ENCODE data around the gene VPS54.
"Not testable (repeated sequence)": the region's sequence is repeated elsewhere in the genome, so short reads cannot be mapped to it uniquely, and the experiment has no call there.

Gene VPS54

DNA sequence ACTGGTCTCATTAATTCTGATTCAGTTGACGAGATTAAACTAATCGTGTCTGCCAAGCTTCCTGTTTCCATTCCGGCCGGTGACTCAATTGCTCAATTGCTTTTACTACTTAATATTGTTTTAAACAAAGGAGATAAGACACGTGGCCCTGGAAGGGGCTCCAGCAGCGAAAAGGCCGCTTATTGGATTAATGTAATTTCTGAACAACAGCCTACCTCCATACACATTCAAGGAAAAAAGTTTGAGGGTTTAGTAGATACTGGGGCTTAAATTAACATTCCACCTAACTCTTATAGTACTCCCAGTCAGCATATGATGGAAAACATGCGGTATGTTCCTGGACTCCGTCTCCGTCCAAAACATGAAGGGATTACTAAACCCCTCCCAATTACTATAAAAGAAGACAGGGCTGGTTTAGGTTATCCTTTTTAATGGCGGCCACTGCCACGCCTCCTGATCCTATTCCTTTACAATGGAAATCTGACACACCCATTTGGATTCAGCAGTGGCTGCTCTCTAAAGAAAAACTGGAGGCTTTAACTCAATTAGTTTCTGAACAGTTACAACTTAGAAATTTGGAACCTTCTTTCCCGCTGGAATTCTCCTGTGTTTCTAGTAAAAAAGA lies 27.1 kb downstream of the VPS54 start:
- DNase-seq: no peak

- not testable (repeated sequence) for DNase-seq
These were observed 27.8 kb downstream of the VPS54 start for GRCh38 chr2:63991173-63991999.

DNA sequence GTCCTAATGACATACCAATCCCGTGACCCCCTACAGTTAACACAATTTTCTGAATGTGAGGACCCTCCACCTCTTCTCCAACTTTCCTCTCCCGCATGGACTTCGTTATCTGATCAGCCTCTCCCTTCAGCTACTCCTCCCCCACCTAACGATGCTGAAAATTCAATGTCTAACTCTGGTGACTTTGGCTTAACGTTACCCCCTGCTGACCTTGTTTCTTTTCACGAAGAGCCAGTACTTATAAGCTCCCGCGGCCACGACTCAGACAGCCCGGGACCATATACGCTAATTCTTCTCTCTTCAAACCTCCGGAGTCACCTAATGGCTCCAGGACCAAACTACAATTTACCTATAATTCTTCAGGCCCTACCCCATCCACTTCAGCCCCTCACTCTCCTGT lies 29.2 kb downstream of the VPS54 start:
- no peak for DNase-seq

- DNase-seq: not testable (repeated sequence)
These were observed 30.3 kb downstream of the VPS54 start for GRCh38 chr2:63988842-63989436.

DNA sequence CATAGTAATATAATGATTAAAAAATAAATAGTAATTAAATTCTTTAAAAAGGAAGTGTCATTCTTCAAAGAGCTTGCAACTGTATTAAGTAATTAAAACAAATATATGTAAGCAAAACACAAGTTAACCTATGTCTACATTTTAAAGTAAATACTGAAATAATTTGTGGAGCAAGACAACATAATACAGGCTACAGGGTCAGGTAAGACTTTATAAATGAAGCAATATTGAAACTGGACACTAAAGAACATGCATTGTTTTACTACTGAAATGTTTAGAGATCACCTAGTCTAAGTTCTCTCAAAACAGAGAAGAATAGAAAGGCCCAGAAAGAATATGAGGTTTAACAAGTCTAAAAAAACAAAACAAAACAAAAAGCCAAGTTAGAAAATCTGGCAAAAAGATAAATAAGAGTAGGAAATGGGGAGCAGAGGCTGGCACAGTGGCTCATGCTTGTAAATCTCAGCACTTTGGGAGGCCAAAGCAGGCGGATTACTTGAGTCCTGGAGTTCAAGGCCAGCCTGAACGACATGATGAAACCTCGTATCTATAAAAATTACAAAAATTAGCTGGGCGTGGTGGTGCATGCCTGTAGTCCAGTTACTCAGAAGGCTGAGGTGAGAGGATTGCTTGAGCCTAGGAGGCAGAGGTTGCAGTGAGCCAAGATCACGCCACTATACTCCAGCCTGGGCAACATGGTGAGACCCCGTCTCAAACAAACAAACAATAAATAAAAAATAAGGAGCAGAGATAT lies 34.4 kb downstream of the VPS54 start:
- DNase-seq: no peak

- DNase-seq: no peak
These were observed 35.1 kb downstream of the VPS54 start for GRCh38 chr2:63983986-63984605.

GRCh38 chr2:63982335-63982734 lies 36.9 kb downstream of the VPS54 start:
- no peak for DNase-seq

DNA sequence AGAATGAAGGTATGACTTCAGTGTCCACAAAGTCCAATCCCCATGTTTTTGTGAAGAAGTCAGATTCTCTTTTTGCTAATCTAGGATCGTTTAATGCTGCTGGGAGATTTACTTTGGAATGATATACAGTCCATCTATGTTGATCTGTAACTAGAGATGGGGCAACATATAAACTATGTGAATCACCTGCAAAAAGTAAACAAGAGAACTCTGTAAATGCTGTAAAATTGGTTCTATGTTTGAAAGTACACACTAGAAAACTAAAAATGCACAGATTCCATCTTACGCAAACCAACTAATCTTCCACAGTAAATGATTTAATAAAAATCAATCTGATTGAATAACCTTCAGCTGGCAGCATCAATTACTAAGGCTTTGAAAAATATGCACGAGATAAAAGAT lies 37.5 kb downstream of the VPS54 start:
- DNase-seq: no peak

- DNase-seq: no peak
These were observed 38.4 kb downstream of the VPS54 start for GRCh38 chr2:63980794-63981193.

DNA sequence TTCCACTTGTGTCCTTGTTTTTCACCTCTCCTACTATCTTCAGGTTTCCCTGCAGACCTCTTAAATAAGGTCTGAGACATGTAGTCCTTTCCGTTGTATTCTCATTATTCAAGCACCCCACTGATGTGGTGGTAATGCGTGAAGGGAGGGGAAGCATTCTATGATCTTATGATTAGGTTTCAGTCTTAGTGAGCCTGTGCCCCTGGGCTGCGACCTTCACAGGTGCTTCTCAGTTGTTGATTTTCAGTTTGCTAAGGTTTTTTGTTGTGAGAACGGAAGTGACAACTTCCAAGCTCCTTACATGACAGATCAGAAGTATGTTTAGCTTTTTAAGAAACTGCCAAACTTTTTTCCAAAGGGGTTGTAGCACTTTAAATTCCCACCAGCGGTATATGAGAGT lies 41.3 kb downstream of the VPS54 start:
- DNase-seq: no peak

DNA sequence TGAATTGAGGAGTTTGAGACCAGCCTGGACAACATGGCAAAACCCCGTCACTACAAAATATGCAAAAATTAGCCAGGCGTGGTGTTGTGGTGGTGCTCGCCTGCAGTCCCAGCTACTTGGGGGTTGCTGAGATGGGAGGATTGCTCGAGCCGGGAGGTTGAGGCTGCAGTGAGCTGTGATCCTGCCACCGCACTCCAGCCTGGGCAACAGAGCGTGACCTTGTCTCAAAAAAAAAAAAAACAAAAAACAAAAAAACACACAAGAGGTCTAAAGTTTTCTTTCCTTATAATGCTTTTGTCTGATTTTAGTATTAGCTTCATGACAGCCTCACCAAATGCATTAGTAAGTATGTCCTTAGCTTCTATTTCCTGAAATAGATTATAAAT lies 43.1 kb downstream of the VPS54 start:
- no peak for DNase-seq

DNA sequence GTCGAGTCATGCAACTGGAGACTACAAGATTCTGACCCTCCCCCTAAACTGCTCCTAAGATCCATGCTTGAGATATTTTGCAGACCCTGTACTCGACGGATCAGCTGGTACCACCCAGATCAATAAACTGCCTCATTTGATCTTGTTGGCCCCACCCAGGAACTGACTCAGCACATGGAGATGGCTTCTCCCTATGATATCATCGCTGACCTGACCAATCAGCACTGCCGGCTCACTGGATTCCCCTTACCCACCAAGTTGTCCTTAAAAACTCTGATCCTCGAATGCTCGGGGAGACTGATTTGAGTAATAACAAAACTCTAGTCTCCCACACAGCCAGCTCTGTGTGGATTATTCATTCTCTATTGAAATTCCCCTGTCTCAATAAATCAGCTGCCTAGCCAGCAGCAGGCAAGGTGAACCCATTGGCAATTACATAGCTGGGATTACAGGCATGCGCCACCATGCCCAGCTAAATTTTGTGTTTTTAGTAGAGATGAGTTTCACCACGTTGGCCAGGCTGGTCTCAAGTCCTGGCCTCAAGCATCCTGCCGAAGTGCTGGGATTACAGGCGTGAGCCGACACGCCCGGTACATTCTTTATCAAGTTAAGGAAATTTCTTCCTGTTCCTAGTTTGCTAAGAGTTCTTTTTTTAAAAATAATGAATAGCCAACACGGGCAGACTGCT lies 43.6 kb downstream of the VPS54 start:
- DNase-seq: no peak

DNA sequence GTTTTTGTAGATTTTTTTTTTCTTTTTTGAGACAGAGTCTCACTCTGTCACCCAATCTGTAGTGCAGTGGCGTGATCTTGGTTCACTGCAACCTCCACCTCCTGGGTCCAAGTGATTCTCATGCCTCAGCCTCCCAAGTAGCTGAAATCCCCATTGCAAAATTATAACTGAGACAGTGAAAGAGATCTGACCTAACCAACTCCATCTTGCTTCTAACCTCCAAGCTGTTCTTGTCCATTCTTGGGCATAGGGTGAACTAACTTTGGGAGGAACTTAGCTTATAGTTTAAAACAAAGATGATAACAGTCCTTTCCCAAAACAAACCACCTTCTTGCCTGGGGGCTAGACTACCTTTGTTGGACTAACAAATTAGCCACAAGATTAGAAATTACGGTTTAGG lies 44.2 kb downstream of the VPS54 start:
- DNase-seq: not testable (repeated sequence)

DNA sequence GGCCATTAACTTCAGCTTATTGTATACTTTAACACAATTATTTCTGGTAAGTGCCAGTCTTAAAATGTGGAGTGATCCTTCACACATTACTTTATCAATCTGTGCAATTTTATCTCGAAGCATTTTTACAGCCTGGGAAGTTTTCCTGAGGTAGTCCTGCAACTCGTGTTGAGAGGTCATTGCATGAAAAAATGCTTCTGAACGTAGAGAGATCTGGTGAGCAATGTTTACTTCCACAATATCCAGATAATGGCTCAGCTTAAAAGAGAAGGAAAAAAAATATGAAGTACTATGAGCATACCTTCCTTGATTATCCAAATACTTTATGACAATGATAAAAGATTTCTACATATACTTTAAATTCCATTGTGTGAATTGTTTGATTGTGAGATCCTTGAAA lies 57.0 kb downstream of the VPS54 start:
- DNase-seq: no peak

- no peak for DNase-seq
These were observed 68.8 kb downstream of the VPS54 start for GRCh38 chr2:63950414-63950813.

- no peak for DNase-seq
These were observed 76.4 kb downstream of the VPS54 start for GRCh38 chr2:63942788-63943187.

- DNase-seq: not testable (repeated sequence)
These were observed 87.1 kb downstream of the VPS54 start for GRCh38 chr2:63932104-63932503.

DNA sequence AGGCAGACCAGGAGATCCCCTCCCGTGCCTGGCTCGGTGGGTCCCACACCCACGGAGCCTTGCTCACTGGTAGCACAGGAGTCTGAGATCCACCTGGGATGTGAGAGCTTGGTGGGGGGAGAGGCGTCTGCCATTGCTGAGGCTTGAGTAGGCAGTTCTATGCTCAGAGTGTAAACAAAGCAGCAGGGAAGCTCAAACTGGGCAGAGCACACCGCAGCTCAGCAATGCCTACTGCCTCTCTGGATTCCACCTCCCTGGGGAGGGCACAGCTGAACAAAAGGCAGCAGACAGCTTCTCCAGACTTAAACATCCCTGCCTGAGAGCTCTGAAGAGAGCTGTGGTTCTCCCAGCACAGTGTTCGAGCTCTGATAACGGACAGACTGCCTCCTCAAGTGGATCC lies 92.4 kb downstream of the VPS54 start:
- DNase-seq: no peak

GRCh38 chr2:63914311-63914710 lies 104.9 kb downstream of the VPS54 start:
- DNase-seq: no peak

GRCh38 chr2:63903003-63903402 lies 116.2 kb downstream of the VPS54 start:
- no peak for DNase-seq

DNA sequence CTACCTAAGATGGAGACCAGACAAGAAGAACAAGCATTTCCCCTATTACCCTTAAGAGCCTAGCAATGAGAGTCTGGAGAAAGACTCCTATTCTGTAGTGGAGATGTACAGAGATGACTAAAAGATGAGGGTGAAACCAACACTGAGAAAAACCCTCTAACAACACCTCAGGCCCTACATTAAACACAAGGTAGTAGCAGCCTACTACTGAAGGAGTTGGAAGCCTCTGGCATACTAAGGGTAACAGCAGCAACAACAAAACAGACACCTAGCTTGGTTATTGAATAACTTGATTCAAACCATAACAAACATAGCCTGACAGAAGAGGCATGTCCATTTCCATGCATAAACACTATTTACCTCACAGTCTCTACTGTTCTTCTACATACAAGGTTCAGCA lies 117.1 kb downstream of the VPS54 start:
- no peak for DNase-seq

DNA sequence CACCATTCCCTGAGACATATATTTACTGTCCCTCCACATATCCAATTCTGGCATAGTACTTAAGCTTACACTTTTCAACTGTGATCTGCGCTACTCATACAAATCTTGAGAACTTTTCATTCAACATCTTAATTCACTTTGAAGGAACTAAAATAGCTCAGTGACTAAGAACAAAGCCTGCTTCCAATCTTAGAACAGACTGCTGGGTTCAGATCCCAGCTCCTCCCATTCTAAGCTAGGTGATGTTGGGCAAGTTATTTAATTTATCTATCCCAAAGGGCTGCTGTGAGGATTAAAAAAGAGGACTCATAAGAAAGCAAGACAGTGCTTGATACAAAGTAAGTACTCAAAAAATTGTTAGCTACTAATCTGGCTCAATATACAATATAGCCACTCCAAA lies 119.6 kb downstream of the VPS54 start:
- no peak for DNase-seq

Measured in hippocampal formation (tissue), 2 donors.